Chondrocyte (in vitro differentiated cells): Measurements from ENCODE around the gene BACE2. TPM values are rescaled to one million over a fixed set of nuclear protein-coding genes. Genes with fewer than 3 reads are reported as not detected.
"Not testable (repeated sequence)": the region's sequence is repeated elsewhere in the genome, so short reads cannot be mapped to it uniquely, and the experiment has no call there.

Source experiments
- DNase-seq: peaks from one replicate; pipeline ENCODE4 v3.0.0; 2021; ENCODE audit warnings: mixed read lengths, low spot score
- H3K27ac Mint-ChIP-seq: one replicate; pipeline ENCODE4 v1.8.0; 2021; ENCODE audit warnings: mild to moderate bottlenecking, moderate library complexity, mixed read lengths; ENCODE audit not compliant: unreplicated experiment
- H3K27me3 Mint-ChIP-seq: 2 replicates; pipeline ENCODE4 v1.8.0; 2021; ENCODE audit warnings: low read depth, mixed read lengths
- H3K36me3 Mint-ChIP-seq: 2 replicates; pipeline ENCODE4 v1.8.0; 2021; ENCODE audit warnings: low read depth, mixed read lengths
- H3K4me1 Mint-ChIP-seq: 2 replicates; pipeline ENCODE4 v1.8.0; 2021; ENCODE audit warnings: low read depth, mild to moderate bottlenecking, mixed read lengths
- H3K4me3 Mint-ChIP-seq: one replicate; pipeline ENCODE4 v1.8.0; 2021; ENCODE audit warnings: mild to moderate bottlenecking, moderate library complexity, mixed read lengths; ENCODE audit not compliant: unreplicated experiment
- H3K9me3 Mint-ChIP-seq: 2 replicates; pipeline ENCODE4 v1.8.0; 2021; ENCODE audit warnings: low read depth, mixed read lengths
- total RNA-seq: library from RNA; stranded (reverse); gene quantifications from 3 replicates; pipeline ENCODE4 v1.2.1, GENCODE V29; 2021
- TF ChIP-seq, protein P1 (sequence below): fragments of 200-600 bp; sonication (generic); IDR thresholded peaks from 2 replicates; pipeline ENCODE4 v1.5.0; 2021; ENCODE audit warnings: antibody characterized with exemption, mild to moderate bottlenecking, moderate library complexity

The BACE2 gene
- total RNA-seq, 1 donor from 2014 or later = 77.9 TPM

DNA sequence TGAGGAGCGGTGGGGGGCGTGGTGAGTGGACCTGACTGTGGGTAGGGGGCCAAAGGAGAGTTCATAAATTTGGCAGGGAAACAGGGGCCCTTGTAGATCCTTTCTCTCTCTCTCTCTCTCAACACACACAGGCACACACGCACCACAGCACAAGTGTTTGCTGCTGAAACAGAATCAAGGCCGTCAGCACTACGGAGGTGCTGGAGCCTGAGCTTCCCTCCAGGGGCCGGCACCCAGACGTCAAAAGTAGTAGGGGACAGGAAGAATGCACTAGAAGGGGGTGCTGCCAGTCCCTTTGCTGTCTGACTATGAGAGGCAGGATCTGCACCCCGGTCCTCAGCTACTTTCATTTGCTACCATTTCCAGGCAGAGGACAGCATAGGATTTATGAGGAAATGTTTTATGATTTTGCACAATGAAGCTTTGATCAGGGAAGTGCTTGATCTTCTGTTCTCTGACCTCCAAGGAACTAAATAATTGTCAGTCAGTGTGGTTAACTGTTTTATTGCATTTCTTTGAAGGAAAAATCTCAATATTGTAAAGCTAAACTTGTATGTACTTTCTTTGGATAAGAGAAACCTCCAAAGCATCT lies 74.4 kb downstream of the BACE2 start:
- Mint-ChIP-seq H3K36me3 (peaks cover 49% of the 10 kb centered on the region), H3K27me3 (no peaks in the 10 kb centered on the region), H3K4me1 (peaks cover 15% of the 10 kb centered on the region), H3K9me3 (no peaks in the 10 kb centered on the region), H3K27ac (no peak overlapping the region), H3K4me3 (no peak overlapping the region)
- TF ChIP-seq, protein P1, sequence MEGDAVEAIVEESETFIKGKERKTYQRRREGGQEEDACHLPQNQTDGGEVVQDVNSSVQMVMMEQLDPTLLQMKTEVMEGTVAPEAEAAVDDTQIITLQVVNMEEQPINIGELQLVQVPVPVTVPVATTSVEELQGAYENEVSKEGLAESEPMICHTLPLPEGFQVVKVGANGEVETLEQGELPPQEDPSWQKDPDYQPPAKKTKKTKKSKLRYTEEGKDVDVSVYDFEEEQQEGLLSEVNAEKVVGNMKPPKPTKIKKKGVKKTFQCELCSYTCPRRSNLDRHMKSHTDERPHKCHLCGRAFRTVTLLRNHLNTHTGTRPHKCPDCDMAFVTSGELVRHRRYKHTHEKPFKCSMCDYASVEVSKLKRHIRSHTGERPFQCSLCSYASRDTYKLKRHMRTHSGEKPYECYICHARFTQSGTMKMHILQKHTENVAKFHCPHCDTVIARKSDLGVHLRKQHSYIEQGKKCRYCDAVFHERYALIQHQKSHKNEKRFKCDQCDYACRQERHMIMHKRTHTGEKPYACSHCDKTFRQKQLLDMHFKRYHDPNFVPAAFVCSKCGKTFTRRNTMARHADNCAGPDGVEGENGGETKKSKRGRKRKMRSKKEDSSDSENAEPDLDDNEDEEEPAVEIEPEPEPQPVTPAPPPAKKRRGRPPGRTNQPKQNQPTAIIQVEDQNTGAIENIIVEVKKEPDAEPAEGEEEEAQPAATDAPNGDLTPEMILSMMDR = no peak
- DNase-seq = no peak

DNA sequence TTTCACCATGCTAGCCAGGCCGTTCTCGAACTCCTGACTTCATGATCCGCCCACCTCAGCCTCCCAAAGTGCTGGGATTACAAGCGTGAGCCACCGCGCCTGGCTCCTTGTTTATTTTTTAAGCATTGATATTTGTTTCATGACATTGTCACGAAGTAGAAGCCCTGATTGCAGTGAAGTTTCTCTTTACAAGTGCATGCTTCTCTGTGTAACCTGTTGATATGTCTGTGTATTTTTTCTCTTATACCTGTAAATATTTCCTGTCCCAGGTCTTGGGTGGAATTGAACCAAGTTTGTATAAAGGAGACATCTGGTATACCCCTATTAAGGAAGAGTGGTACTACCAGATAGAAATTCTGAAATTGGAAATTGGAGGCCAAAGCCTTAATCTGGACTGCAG lies 75.1 kb downstream of the BACE2 start:
- H3K36me3 Mint-ChIP-seq = peaks cover 49% of the 10 kb centered on the region
- peaks cover 8% of the 10 kb centered on the region for H3K4me1 Mint-ChIP-seq
- TF ChIP-seq, protein P1 = no peak
- H3K9me3 Mint-ChIP-seq = no peaks in the 10 kb centered on the region
- no peak overlapping the region for H3K27ac Mint-ChIP-seq
- no peaks in the 10 kb centered on the region for H3K27me3 Mint-ChIP-seq
- no peak overlapping the region for H3K4me3 Mint-ChIP-seq
- DNase-seq = no peak

DNA sequence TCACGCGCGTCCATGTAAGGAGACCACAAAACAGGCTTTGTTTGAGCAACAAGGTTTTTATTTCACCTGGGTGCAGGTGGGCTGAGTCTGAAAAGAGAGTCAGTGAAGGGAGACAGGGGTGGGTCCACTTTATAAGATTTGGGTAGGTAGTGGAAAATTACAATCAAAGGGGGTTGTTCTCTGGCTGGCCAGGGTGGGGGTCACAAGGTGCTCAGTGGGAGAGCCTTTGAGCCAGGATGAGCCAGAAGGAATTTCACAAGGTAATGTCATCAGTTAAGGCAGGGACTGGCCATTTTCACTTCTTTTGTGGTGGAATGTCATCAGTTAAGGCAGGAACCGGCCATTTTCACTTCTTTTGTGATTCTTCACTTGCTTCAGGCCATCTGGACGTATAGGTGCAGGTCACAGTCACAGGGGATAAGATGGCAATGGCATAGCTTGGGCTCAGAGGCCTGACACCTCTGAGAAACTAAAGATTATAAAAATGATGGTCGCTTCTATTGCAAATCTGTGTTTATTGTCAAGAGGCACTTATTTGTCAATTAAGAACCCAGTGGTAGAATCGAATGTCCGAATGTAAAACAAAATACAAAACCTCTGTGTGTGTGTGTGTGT lies 76.4 kb downstream of the BACE2 start:
- not testable (repeated sequence) for H3K27me3 Mint-ChIP-seq, H3K27ac Mint-ChIP-seq, DNase-seq, H3K9me3 Mint-ChIP-seq, H3K4me3 Mint-ChIP-seq, H3K4me1 Mint-ChIP-seq
- peaks cover 56% of the 10 kb centered on the region for H3K36me3 Mint-ChIP-seq

DNA sequence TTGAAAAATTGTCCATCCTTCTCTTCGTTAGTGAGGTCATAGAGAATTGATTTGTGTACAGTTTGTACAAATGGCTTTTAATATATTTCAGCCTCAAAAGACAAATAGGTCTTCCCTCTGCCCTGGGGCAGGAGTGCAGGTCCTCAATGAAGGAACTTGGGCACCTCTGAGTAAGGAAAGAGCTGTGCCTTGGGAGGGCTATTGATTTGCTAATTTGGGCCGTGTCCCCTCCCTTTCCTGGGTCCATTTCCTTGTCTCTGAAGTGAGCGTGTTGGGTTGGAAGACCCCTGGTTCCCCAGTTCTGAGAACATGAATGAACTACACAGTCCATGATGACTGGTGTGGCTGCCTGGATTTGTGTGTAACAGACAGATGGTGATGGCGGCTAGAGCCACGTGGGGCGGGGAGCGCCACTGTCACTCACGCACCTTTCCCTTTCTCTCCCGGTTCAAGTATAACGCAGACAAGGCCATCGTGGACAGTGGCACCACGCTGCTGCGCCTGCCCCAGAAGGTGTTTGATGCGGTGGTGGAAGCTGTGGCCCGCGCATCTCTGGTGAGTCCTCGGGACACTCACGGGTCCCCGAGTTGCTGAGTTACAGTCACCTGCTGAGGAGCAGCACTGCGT lies 77.7 kb downstream of the BACE2 start:
- no peak for DNase-seq
- Mint-ChIP-seq H3K9me3 (no peaks in the 10 kb centered on the region), H3K36me3 (peaks cover 59% of the 10 kb centered on the region), H3K4me3 (no peak overlapping the region), H3K4me1 (peaks cover 16% of the 10 kb centered on the region), H3K27ac (no peak overlapping the region), H3K27me3 (no peaks in the 10 kb centered on the region)
- TF ChIP-seq, protein P1 = no peak

GRCh38 chr21:41246808-41247207 lies 78.8 kb downstream of the BACE2 start:
- DNase-seq = no peak
- H3K4me1 Mint-ChIP-seq = peaks cover 23% of the 10 kb centered on the region
- H3K36me3 Mint-ChIP-seq = peaks cover 60% of the 10 kb centered on the region
- no peaks in the 10 kb centered on the region for H3K27me3 Mint-ChIP-seq
- H3K9me3 Mint-ChIP-seq = no peaks in the 10 kb centered on the region
- TF ChIP-seq, protein P1 = no peak
- H3K4me3 Mint-ChIP-seq = no peak overlapping the region
- no peak overlapping the region for H3K27ac Mint-ChIP-seq
